Activated T-cell treated with anti-CD3 and anti-CD28 coated beads for 24 hours (primary cell): Measurements from ENCODE around the gene SERTAD3.
"Not testable (repeated sequence)": the region's sequence is repeated elsewhere in the genome, so short reads cannot be mapped to it uniquely, and the experiment has no call there.

ENCODE experiments used
- DNase-seq: peaks from one replicate; pipeline ENCODE4 v3.0.0-alpha.2; 2020; ENCODE audit warnings: low read depth

The SERTAD3 gene, protein sequence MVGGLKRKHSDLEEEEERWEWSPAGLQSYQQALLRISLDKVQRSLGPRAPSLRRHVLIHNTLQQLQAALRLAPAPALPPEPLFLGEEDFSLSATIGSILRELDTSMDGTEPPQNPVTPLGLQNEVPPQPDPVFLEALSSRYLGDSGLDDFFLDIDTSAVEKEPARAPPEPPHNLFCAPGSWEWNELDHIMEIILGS

DNA sequence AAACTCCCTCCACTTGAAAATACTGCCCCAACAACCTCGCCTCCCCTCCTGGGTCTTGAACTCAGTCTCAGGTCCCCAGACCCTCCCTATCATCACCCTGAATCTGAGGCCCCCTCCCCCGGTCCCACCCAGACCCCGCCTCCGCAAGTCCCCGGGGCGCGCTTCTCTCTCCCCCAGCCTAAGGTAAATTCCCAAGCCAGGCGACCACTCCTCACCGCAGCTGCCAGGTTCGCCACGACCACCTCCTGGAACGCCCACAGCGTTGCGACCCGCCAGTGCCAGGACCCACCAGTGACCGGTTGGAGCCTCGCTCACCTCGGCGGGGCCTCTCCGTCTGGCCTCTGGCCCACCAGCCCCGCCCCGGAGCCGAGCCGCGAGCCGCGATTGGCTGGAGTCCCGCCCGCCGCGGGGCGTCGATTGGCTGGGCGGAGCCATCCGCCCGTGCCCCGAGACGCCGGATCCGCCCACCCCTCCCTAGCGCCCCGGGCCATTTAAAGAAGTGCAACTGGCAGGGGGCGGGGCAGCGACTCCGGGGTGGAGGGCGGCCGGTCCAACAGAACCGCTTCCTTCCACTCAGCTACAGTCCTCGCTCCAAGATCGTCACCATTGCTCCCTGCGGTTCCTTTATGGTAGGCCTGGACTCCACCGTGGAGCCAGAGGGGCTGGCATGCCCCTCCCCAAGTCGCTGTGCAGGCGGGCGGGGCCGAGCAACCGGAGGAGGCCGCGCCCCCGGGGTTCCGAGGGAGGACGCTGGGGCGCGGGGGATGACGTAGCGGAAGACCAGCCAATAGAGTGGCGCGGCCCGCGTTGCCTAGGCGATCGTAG lies at the start of gene SERTAD3:
TSS of gene SERTAD3 (minus strand) at position 336 of the 825 bp plus-strand sequence. CDS start 2,255 bp downstream, outside the sequence.
- peak; percentile 96 for DNase-seq

DNA sequence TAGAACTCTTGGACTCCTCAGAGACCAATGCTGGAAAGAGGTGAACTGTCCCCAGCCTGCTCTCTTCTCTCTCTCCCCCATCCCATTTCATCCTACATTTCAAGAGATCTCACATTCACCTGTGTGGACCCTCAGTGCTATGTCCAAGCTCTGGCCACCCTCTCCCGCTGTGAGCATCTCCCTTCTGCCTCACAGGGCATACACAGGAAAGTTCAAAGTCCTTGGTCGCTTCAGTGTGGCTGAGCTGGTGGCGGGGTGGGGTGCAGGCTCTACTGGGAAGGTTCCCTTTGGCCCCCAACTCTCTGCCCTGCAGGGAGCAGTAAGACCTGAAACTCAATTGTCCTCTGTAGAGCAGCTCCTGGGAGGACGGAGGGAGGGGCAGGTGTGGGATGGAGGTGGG lies 49.6 kb upstream of the SERTAD3 start:
- no peak for DNase-seq

DNA sequence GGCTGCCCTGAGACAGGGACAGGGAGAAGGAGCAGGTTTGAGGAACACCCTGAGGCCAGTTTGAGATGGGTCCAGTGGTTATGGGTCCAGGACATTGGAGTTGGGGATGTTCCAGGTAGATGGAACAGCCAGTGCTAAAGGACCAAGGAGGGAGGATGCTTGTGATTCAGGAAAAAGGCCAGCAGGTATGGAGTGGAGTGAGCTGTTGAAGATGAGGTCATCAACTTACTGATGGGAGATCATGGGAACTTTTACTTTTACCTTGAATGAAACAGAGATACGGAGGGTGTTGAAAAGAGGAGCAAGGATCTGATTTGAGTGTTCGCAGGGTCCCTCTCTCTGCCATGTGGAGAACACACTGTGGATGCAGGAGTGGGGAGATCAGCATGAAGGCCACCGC lies 48.1 kb upstream of the SERTAD3 start:
- no peak for DNase-seq

DNA sequence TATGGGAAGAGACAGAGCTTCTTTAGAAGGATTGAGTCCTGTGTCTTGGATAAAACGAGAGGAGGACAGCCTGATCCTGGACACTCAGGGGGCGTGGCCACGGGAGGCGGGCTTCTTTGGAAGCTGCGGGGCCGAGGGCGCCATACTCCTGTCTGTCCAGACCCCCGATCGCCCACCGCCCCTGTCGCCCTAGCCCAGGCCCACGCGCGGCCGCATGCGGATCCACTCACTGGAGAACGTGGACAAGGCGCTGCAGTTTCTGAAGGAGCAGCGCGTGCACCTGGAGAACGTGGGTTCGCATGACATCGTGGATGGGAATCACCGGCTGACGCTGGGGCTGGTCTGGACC lies 45.7 kb upstream of the SERTAD3 start:
- no peak for DNase-seq

DNA sequence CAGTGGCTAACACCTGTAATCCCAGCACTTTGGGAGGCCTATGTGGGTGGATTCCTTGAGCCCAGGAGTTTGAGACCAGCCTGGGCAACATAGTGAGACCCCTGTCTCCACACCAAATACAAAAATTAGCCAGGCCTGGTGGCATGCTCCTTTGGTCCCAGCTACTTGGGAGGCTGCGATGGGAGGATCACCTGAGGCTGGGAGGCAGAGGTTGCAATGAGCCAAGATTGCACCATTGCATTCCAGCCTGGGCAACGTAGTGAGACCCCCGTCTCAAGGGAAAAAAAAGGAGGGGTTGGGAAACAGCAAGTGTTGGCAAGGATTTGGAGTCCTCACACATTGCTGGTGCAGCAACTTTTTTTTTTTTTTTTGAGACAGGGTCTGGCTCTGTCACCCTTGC lies 41.9 kb upstream of the SERTAD3 start:
- DNase-seq, result no peak

DNA sequence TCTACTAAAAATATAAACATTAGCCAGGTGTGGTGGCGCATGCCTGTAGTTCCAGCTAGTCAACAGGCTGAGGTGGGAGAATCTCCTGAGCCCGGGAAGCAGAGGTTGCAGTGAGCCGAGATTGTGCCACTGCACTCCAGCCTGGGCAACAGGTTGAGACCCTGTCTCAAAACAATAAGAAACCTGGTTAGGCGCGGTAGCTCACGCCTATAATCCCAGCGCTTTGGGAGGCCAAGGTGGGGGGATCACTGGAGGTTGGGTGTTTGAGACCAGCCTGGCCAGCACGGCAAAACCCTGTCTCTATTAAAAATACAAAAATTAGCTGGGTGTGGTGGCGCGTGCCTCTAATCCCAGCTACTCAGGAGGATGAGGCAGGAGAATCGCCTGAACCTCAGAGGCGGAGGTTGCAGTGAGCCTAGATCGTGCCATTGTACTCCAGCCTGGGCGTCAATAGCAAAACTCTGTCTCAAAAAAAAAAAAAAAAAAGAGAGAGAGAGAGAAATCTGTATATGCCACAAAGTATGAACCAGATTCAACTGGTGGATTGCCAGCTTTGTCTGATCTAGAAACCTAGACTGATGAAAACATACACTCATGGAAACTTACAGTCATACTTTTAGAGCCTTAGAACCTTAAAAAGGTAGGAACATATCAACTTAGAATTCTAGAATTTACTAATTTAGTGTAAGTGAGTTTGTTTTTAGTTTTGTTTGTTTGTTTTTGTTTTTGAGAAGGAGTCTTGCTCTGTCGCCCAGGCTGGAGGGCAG lies 31.9 kb upstream of the SERTAD3 start:
- DNase-seq, result not testable (repeated sequence)

DNA sequence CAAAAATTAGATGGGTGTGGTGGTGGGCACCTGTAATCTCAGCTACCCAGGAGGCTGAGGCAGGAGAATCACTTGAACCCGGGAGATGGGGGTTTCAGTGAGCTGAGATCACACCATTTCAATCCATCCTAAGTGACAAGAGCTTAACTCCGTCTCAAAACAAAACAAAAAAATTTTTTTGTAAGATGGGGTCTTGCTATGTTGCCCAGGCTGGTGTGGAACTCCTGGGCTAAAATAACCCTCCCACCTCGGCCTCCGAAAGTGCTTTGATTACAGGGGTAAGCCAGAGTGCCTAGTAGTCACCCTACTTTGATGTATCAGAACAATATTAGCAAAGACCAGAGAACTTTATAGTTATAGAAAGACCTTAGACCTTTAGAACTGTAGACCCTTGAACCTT lies 30.6 kb upstream of the SERTAD3 start:
- DNase-seq, result no peak

DNA sequence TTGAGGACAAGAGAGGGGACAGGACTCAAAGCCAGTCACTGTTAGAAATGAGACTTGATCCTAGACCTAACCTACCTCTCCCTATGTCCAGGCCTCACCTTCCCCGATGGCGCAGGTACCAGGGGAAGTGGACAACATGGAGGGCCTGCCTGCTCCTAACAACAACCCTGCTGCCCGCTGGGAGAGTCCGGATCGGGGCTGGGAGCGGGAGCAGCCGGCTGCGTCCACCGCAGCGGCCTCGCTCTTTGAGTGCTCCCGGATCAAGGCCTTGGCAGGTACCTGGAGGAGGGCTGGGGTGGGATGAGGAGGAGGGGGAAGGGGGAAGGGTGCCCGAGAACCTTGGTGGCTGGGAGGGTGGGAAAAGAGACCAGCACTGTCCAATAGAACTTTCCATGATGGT lies 28.4 kb upstream of the SERTAD3 start:
- DNase-seq, result no peak

DNA sequence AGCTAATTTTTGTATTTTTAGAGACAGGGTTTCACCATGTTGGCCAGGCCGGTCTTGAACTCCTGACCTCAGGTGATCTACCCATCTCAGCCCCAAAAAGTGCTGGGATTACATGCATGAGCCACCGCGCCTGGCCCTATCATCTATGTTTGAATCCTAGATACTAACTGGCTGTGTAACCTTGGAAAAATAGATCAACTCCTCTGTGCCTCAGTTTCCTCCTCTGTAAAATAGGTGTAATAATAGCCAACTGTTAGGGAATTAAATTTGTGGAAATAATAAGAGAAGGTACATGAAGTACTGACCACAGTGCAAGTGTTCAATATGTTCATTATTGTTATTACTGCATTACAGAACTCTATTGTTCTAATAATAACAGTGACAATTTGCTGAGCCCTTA lies 27.0 kb upstream of the SERTAD3 start:
- DNase-seq, result no peak

DNA sequence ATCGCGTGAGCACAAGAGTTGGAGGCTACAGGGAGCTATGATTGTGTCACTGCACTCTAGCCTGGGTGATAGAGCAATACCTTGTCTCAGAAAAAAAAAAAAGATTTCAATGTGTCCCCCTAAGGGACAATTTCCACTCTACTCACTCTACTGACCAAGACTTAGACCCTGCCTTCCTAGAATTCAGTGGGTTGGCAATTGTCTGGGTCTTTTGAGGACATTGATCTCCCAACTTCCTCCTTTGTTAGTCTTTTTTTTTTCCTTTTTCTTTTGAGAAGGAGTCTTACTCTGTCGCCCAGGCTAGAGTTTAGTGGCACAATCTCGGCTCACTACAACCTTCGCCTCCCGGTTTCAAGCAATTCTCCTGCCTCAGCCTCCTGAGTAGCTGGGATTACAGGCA lies 24.9 kb upstream of the SERTAD3 start:
- DNase-seq, result no peak

DNA sequence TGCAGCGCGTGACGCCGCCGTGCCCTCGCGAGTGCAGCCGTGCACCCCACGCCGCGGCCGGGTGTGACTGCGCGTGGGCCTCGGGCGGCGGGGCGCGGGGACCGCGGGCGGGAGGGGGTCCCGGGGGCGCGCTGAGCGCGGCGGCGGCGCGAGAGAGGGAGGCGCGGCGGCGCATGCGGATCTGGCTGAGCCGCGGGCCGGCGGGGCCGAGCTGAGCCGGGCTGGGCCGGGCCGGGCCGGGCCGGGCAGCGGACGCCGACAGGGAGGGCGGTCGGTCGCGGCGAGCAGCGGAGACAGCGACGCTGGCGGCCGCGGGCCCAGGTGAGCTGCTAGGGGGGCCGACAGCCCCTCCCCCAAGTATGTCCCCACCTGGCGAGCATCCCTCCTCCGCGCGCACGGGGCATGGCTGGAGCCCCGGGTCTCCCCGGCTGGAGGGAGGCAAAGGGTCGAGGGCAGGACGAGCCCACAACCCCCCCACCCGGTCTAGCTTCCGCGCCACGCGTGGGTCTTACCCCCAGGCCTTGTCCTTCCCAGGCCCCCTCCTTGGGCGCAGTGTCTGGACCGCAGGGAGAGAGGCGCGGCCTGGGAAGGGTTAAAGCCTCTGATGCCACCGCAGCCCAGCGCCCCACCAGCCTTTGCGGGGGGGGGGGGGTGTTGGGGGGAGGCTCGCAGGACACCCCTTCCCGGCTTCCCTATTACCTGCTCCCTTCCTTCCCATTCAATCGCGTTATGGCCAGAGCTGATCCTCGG lies 23.0 kb upstream of the SERTAD3 start, which contains the start of gene SPTBN4:
TSS of gene SPTBN4 (plus strand) at position 17 of the 750 bp plus-strand sequence. CDS start 5,621 bp downstream, outside the sequence.
- no peak for DNase-seq

DNA sequence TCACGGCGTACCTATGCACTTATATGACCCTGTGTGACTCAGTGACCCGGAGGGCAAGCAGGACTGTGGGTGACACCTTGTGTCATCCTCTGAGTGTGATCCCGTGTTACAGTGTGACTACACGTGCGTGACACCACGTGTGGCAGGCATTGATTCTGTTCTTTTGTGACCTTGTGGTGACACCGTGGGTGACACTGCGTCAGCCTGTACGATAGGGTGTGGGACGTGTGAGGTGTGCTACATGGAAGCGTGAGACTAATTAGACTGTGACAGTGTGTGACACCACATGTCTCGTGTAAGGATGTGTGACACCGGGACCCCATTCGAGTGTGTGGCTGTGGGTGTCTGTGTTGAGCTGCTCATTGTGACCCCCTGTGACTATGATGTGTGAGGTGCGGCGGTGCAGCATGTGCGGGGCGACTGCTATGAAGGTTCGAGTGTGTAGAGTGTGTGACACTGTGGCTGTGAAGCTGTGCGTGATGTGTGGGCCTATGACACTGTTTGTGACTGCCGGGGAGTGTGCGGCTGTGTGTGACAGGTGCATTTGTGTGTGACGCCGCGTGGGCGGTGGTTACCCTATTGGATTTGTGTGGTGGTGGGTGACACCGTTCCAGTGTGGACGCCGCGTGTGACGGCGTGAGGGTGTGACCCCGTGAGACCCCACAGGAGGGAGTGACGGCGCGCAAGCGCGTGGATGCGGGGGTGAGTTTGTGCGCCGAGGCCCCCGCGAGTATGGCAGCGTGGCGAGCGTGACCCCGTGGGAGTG lies 22.3 kb upstream of the SERTAD3 start:
- peak; percentile 63 for DNase-seq

DNA sequence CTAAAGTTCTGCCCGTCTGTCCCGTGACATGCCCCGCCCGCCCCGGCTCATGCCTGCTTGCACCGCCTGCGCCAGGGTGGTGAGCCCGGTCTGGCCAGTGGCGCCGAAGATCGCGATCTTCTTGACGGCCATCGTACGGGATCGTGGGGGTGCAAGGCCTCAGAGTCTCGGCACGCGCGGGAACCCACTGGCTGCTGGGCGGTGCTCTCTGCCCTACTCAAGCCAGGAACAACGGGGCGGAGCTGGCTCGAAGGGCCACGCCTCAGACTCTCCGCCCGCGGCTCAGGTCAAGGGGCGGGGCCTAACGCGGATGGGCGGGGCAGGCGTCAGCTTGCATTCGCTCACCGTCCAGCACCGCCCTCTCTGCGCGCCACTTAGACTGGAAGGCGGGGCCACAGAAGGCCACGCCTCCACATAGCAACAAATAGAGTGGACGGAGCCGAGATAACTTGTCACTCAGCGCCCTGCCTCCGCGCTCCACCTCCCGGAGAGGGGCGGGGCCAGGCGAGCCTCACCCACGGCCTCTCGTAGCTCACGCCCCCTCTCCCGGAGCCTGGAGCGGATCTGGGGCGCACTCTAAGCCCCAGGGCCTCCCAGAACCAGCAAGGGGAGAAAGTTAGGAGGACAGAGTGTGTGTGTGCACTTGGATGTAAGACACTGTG lies 21.6 kb upstream of the SERTAD3 start, which contains the start of gene BLVRB:
TSS of gene BLVRB (minus strand) at position 189 of the 662 bp plus-strand sequence. CDS start at position 132, 57 bp downstream.
- DNase-seq, result peak; percentile 99

DNA sequence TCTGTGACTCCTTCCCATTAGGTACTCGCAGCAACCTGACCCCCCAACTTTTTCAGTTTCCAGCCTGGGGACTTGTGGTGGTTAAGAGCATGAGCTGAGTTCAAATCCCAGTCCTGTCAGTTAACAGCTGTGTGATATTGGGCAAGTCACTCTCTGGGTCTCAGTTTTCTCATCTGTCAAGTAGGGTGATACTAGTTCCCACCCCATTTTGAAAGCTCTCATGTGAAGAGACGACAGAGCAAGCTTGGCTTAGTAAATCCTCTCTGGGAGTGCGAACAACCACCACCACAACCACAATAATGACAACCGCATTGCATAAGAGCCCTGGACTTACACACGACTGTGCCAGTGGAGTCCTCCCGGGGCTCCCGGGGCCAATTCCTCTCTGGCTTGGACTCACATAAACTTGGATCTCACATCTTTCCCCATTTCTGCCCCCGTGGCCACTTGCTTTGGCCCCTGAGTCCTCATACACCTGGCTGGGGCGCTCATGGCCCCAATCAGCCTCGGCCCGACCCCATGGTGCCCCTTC lies 21.0 kb upstream of the SERTAD3 start:
- DNase-seq, result peak; percentile 2

DNA sequence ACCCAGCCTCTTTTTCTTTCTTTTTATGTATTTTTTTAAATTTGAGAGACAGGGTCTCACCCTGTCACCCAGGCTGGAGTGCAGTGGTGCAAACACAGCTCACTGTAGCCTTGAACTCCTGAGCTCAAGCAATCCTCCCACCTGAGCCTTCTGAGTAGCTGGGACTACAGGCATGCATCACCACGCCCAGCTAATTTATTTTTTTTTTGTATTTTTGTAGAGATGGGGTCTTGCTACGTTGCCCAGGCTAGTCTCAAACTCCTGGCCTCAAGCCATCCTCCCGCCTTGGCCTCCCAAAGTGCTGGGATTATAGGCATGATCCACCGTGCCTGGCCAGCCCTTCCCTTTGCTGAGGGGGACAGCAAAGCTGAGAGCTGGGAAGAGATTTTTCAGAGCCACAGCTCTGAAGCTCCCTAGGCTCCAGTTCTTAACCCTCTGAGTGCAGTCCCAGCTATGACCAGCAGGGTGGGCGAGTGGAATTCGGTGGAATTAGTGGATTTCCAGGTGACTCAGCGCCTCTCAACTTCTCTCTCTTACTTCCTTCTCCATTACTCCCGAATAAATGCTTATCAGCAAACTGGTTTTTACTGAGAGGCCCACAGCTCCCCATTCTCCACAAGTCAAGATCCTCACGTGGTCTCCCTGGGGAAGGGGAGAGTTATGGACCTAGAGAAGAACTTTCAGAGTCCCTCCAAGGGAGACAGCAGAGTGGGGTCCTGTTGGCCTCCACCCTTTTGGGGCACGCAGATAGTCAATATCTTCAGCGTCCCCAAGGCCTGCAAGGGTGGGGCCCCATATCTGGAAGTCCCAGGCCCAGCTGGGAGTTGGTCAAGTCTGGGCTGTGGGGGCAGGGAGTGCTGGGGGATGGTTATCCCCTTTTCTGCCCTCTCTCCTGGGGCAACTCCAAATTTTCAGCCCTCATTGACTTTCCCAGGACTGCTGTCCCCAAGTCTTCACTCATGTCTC lies 20.2 kb upstream of the SERTAD3 start:
- DNase-seq, result peak; percentile 68

DNA sequence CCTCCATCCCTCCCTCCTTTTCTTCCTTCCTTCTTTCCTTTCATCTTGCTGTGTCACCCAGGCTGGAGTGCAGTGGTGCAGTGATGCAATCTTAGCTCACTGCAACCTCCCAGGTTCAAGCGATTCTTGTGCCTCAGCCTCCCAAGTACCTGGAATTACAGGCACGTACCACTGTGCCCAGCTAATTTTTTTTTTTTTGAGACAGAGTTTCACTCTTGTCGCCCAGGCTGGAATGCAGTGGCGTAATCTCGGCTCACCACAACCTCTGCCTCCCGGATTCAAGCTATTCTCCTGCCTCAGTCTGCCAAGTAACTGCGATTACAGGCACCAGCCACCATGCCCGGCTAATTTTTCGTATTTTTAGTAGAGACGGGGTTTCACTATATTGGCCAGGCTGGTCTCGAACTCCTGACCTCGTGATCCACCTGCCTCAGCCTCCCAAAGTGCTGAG lies 19.5 kb upstream of the SERTAD3 start:
- not testable (repeated sequence) for DNase-seq

DNA sequence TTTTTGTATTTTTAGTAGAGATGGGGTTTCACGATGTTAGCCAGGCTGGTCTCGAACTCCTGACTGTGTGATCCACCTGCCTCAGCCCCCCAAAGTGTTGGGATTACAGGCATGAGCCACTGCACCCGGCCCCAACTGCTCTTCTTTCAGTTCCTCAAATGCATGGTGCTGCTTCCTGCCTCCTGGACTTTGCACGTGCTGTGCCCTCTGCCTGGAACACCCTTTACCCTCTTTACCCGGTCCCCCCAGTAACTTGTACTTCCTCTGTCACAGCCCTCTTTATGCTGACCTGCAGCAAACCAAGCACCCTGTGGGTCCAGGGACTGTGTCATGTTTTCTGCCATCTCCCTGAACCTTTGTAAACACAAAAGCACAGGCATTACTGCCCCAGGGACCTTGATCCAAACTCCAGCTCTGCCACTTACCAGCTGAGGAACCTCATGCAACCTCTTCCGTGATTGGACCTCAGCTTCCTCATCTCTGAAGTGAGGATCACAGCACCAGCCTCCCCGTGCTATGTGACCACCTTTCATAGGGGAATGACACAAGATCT lies 17.6 kb upstream of the SERTAD3 start:
- DNase-seq, result no peak

DNA sequence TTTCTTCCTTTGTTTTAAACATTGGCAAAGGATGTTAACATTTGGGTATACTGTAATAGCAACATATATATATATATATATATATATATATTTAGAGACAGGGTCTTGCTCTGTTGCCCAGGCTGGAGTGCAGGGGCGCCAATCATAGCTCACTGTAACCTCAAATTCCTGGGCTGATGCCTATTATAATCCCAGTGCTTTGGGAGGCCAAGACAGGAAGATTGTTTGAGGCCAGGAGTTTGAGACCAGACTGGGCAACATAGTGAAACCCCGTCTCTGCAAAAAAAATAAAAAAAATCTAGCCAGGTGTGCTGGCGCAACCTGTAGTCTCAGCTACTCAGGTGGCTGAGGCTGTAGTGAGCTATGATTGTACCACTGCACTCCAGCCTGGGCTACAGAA lies 16.1 kb upstream of the SERTAD3 start:
- no peak for DNase-seq

DNA sequence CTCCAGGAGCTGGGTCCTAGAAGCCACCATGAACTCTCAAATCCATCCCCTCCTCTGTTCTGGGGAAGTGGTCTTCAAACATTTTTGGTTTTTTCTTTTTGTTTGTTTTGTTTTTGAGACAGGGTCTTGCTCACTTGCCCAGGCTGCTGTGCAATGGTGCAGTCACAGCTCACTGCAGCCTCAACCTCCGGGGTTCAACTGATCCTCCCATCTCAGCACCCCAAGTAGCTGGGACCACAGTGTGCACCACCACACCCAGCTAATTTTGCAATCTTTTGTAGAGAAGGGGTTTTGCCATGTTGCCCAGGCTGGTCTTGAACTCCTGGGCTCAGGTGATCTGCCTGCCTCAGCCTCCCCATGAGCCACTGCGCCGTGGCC lies 14.5 kb upstream of the SERTAD3 start:
- DNase-seq, result no peak
